CD4-positive, CD25-positive, alpha-beta regulatory T cell (primary cell): ENCODE data around the gene HOXD8. TPM values are rescaled to one million over a fixed set of nuclear protein-coding genes. Genes with fewer than 3 reads are reported as not detected.

ENCODE experiments used
- ATAC-seq, 2 donors: fragments of 150-1000 bp; cut with Tn5 transposase; one replicate each; pipeline ENCODE4 v1.10.0; 2021; ENCODE audit warnings: low read depth in 2 of 2, moderate number of reproducible peaks in 2 of 2, moderate library complexity in 1 of 2
- DNase-seq, 3 donors: peaks; one replicate each; pipeline versions ENCODE4 v3.0.0 to v3.0.0-alpha.2; 2012 to 2022; ENCODE audit warnings: mixed read lengths in 1 of 3
- H3K27ac ChIP-seq: one replicate; pipeline ENCODE4 v1.7.0; 2013; ENCODE audit warnings: mild to moderate bottlenecking, low read length; ENCODE audit not compliant: insufficient read depth, poor library complexity, severe bottlenecking
- H3K27me3 ChIP-seq: one replicate; pipeline ENCODE4 v1.7.0; 2013; ENCODE audit warnings: low read length; ENCODE audit not compliant: control insufficient read depth, insufficient read depth
- H3K36me3 ChIP-seq: one replicate; pipeline ENCODE4 v1.7.0; 2013; ENCODE audit warnings: mild to moderate bottlenecking, low read length, moderate library complexity; ENCODE audit not compliant: control insufficient read depth, insufficient read depth
- H3K4me1 ChIP-seq: 2 replicates; pipeline ENCODE4 v1.7.0; 2013; ENCODE audit warnings: mild to moderate bottlenecking, low read length; ENCODE audit not compliant: insufficient read depth, control insufficient read depth, poor library complexity, severe bottlenecking
- H3K4me3 ChIP-seq: one replicate; pipeline ENCODE4 v1.7.0; 2013; ENCODE audit warnings: low read depth, mild to moderate bottlenecking, low read length, moderate library complexity
- H3K9me3 ChIP-seq, 2 experiments: 1 replicate in 1 of 2; 2 replicates in 1 of 2; pipeline ENCODE4 v1.7.0; 2013; ENCODE audit warnings: low read length in 2 of 2, mild to moderate bottlenecking in 1 of 2, moderate library complexity in 1 of 2; ENCODE audit not compliant: control insufficient read depth in 2 of 2
- H3K27ac Mint-ChIP-seq, 3 donors: one replicate each; pipeline ENCODE4 v1.8.0; 2020 to 2022; ENCODE audit warnings: mild to moderate bottlenecking in 3 of 3, mixed read lengths in 3 of 3, moderate library complexity in 2 of 3
- H3K27me3 Mint-ChIP-seq: one replicate; pipeline ENCODE4 v1.8.0; 2022; ENCODE audit warnings: mild to moderate bottlenecking, mixed read lengths
- H3K36me3 Mint-ChIP-seq: one replicate; pipeline ENCODE4 v1.8.0; 2020; ENCODE audit warnings: mixed read lengths
- H3K4me1 Mint-ChIP-seq, 4 donors: one replicate each; pipeline ENCODE4 v1.8.0; 2020 to 2022; ENCODE audit warnings: mixed read lengths in 4 of 4, mild to moderate bottlenecking in 1 of 4
- H3K4me3 Mint-ChIP-seq, 4 donors: one replicate each; pipeline ENCODE4 v1.8.0; 2020 to 2022; ENCODE audit warnings: mild to moderate bottlenecking in 4 of 4, mixed read lengths in 4 of 4, moderate library complexity in 3 of 4
- H3K9me3 Mint-ChIP-seq, 7 donors: one replicate each; pipeline ENCODE4 v1.8.0; 2020 to 2022; ENCODE audit warnings: mixed read lengths in 7 of 7, mild to moderate bottlenecking in 3 of 7, moderate library complexity in 2 of 7
- polyA plus RNA-seq, 4 donors: library from polyadenylated mRNA; unstranded; fragments of 300-500 nt; fragmentation: Illumina TruSeq; gene quantifications; one replicate each; pipeline ENCODE4 v1.2.3, GENCODE V29; 2021
- total RNA-seq: library from RNA; stranded (reverse); gene quantifications from one replicate; pipeline ENCODE4 v1.2.3, GENCODE V29; 2022

Gene HOXD8
- total and polyA plus RNA-seq, 5 donors from 2014 or later = not detected

- Mint-ChIP-seq H3K36me3 (peaks cover 12% of the 10 kb centered on the region), H3K4me1 (peaks cover 10 to 44% (median 28%) of the 10 kb centered on the region in 4 donors), H3K4me3 (peak overlapping the region in 3 of 4 donors; percentile 1 to 19 (median 15)), H3K9me3 (peaks cover 0 to 23% (median 2%) of the 10 kb centered on the region in 7 donors), H3K27ac (no peak overlapping the region), H3K27me3 (peaks cover 93% of the 10 kb centered on the region)
- H3K9me3 ChIP-seq = peaks cover 6 to 28% of the 10 kb centered on the region in 2 experiments
- ATAC-seq (no peak), DNase-seq (no peak)
- no peak overlapping the region for H3K4me3 ChIP-seq
- peaks cover 77% of the 10 kb centered on the region for H3K27me3 ChIP-seq
- peaks cover 31% of the 10 kb centered on the region for H3K4me1 ChIP-seq
- no peaks in the 10 kb centered on the region for H3K36me3 ChIP-seq
- H3K27ac ChIP-seq = no peak overlapping the region
Measured at GRCh38 chr2:176093145-176093897, 36.2 kb upstream of the HOXD8 start.

GRCh38 chr2:176093898-176094249 lies 35.6 kb upstream of the HOXD8 start:
- Histone ChIP-seq H3K4me3 (no peak overlapping the region), H3K9me3 (peaks cover 6 to 25% of the 10 kb centered on the region in 2 experiments), H3K4me1 (peaks cover 31% of the 10 kb centered on the region), H3K27ac (no peak overlapping the region), H3K36me3 (no peaks in the 10 kb centered on the region), H3K27me3 (peaks cover 72% of the 10 kb centered on the region)
- ATAC-seq (no peak), DNase-seq (no peak)
- peaks cover 93% of the 10 kb centered on the region for H3K27me3 Mint-ChIP-seq
- H3K27ac Mint-ChIP-seq = no peak overlapping the region
- H3K36me3 Mint-ChIP-seq = peaks cover 12% of the 10 kb centered on the region
- H3K9me3 Mint-ChIP-seq = peaks cover 0 to 22% (median 2%) of the 10 kb centered on the region in 7 donors
- H3K4me1 Mint-ChIP-seq = peaks cover 10 to 42% (median 26%) of the 10 kb centered on the region in 4 donors
- H3K4me3 Mint-ChIP-seq = peak overlapping the region in 3 of 4 donors; percentile 15 to 44 (median 19)

DNA sequence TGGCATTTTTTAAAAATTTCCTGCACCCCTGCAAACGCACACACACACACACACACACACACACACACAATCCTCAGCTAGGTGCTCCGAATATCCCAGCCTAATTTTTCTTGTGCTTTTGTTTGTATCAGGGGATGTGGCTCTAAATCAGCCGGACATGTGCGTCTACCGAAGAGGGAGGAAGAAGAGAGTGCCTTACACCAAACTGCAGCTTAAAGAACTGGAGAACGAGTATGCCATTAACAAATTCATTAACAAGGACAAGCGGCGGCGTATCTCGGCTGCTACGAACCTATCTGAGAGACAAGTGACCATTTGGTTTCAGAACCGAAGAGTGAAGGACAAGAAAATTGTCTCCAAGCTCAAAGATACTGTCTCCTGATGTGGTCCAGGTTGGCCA lies 35.2 kb upstream of the HOXD8 start:
- Mint-ChIP-seq H3K27ac (peak overlapping the region in 1 of 3 donors; percentile 84), H3K4me3 (peak overlapping the region in 1 of 4 donors; percentile 42), H3K9me3 (peaks cover 0 to 20% (median 2%) of the 10 kb centered on the region in 7 donors), H3K36me3 (peaks cover 11% of the 10 kb centered on the region), H3K4me1 (peaks cover 10 to 43% (median 26%) of the 10 kb centered on the region in 4 donors), H3K27me3 (peaks cover 93% of the 10 kb centered on the region)
- peaks cover 68% of the 10 kb centered on the region for H3K27me3 ChIP-seq
- ATAC-seq = no peak
- H3K4me1 ChIP-seq = peaks cover 31% of the 10 kb centered on the region
- H3K4me3 ChIP-seq = no peak overlapping the region
- no peak for DNase-seq
- no peak overlapping the region for H3K27ac ChIP-seq
- H3K9me3 ChIP-seq = peaks cover 6 to 25% of the 10 kb centered on the region in 2 experiments
- no peaks in the 10 kb centered on the region for H3K36me3 ChIP-seq

GRCh38 chr2:176095421-176095820 lies 34.1 kb upstream of the HOXD8 start:
- Histone ChIP-seq H3K9me3 (peaks cover 6 to 21% of the 10 kb centered on the region in 2 experiments), H3K27ac (no peak overlapping the region), H3K36me3 (no peaks in the 10 kb centered on the region), H3K27me3 (peaks cover 61% of the 10 kb centered on the region), H3K4me3 (no peak overlapping the region), H3K4me1 (peaks cover 31% of the 10 kb centered on the region)
- H3K27me3 Mint-ChIP-seq = peaks cover 91% of the 10 kb centered on the region
- peaks cover 10 to 46% (median 26%) of the 10 kb centered on the region in 4 donors for H3K4me1 Mint-ChIP-seq
- H3K27ac Mint-ChIP-seq = no peak overlapping the region
- peaks cover 9% of the 10 kb centered on the region for H3K36me3 Mint-ChIP-seq
- ATAC-seq (no peak), DNase-seq (no peak)
- no peak overlapping the region for H3K4me3 Mint-ChIP-seq
- peaks cover 0 to 19% (median 2%) of the 10 kb centered on the region in 7 donors for H3K9me3 Mint-ChIP-seq

DNA sequence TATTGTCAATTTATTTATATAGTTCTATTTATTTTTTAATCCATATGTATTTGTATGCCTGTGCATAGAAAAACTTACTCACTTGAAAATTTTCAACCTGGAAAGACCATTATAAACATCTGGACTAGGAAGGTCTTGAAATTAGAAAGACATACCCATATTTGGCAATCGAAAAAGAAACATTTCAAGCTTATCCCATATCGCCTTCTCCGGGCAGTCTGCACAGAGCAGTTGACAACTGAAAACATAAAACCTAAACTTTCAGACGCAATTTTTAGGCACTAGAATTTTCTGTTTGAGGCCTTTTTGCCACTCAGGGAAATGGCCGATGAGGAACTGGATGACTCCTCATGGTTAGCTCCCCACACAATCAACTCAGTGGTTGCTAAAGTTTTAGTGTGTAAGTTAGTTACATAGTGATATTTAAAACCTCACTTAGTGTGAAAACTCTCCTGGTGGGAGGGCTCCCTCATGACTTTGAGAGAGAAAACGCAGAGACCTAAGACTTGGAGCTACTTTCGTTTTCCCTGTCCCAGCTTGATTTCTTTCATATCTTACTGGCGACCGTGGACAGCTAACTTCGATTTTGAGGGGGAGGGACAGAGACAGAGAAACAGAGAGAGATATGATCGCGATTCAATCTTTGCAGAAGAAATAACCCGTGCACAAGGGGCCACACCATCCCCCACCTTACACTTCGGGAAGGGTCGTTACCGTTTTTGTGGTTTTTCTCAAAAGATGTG lies 33.1 kb upstream of the HOXD8 start:
- Histone ChIP-seq H3K9me3 (peaks cover 6 to 21% of the 10 kb centered on the region in 2 experiments), H3K36me3 (no peaks in the 10 kb centered on the region), H3K27me3 (peaks cover 59% of the 10 kb centered on the region), H3K4me1 (peaks cover 31% of the 10 kb centered on the region), H3K4me3 (peak overlapping the region; percentile 75), H3K27ac (no peak overlapping the region)
- Mint-ChIP-seq H3K4me1 (peaks cover 10 to 46% (median 25%) of the 10 kb centered on the region in 4 donors), H3K4me3 (peak overlapping the region; percentile 73 to 88 (median 82)), H3K27ac (peak overlapping the region in 1 of 3 donors; percentile 67), H3K36me3 (peaks cover 2% of the 10 kb centered on the region), H3K27me3 (peaks cover 91% of the 10 kb centered on the region), H3K9me3 (peaks cover 0 to 19% (median 2%) of the 10 kb centered on the region in 7 donors)
- ATAC-seq (no peak), DNase-seq (no peak)

- peaks cover 10 to 38% (median 26%) of the 10 kb centered on the region in 4 donors for H3K4me1 Mint-ChIP-seq
- Histone ChIP-seq H3K4me3 (peak overlapping the region; percentile 75), H3K36me3 (no peaks in the 10 kb centered on the region), H3K27me3 (peaks cover 58% of the 10 kb centered on the region), H3K9me3 (peaks cover 6 to 21% of the 10 kb centered on the region in 2 experiments), H3K4me1 (peaks cover 28% of the 10 kb centered on the region), H3K27ac (no peak overlapping the region)
- no peaks in the 10 kb centered on the region for H3K36me3 Mint-ChIP-seq
- ATAC-seq = peak; percentile 65 to 70
- peaks cover 0 to 21% (median 2%) of the 10 kb centered on the region in 7 donors for H3K9me3 Mint-ChIP-seq
- peak overlapping the region; percentile 73 to 88 (median 82) for H3K4me3 Mint-ChIP-seq
- peaks cover 91% of the 10 kb centered on the region for H3K27me3 Mint-ChIP-seq
- peak; percentile 31 to 62 (median 51) for DNase-seq
- H3K27ac Mint-ChIP-seq = no peak overlapping the region
Measured at GRCh38 chr2:176096986-176097819, 32.3 kb upstream of the HOXD8 start.

GRCh38 chr2:176097820-176098365 lies 31.6 kb upstream of the HOXD8 start:
- no peak for DNase-seq
- Mint-ChIP-seq H3K36me3 (no peaks in the 10 kb centered on the region), H3K9me3 (peaks cover 0 to 24% (median 2%) of the 10 kb centered on the region in 7 donors), H3K4me1 (peaks cover 10 to 38% (median 27%) of the 10 kb centered on the region in 4 donors), H3K4me3 (peak overlapping the region; percentile 73 to 88 (median 80)), H3K27me3 (peaks cover 97% of the 10 kb centered on the region), H3K27ac (no peak overlapping the region)
- no peaks in the 10 kb centered on the region for H3K36me3 ChIP-seq
- H3K27me3 ChIP-seq = peaks cover 63% of the 10 kb centered on the region
- H3K4me3 ChIP-seq = no peak overlapping the region
- H3K9me3 ChIP-seq = peaks cover 6 to 21% of the 10 kb centered on the region in 2 experiments
- H3K27ac ChIP-seq = no peak overlapping the region
- no peak for ATAC-seq
- H3K4me1 ChIP-seq = peaks cover 23% of the 10 kb centered on the region
